Activated CD4-positive, CD25-positive, alpha-beta regulatory T cell treated with anti-CD3 and anti-CD28 coated beads, Interleukin-2, amount 50 U/mL, for 24 hours (primary cell): Measurements from ENCODE around the gene LIN7B.
A peak's percentile ranks its signal among the peaks of the same experiment; 100 is the strongest.
"Not testable (repeated sequence)": the region's sequence is repeated elsewhere in the genome, so short reads cannot be mapped to it uniquely, and the experiment has no call there.

Experiments
- ATAC-seq, 2 donors: fragments of 150-1000 bp; cut with Tn5 transposase; one replicate each; pipeline ENCODE4 v1.10.0; 2021; ENCODE audit warnings: mild to moderate bottlenecking in 1 of 2, moderate library complexity in 1 of 2

The LIN7B gene

GRCh38 chr19:49146408-49146770, 32.2 kb downstream of the LIN7B start:
- not testable (repeated sequence) for ATAC-seq

- ATAC-seq = no peak
These were observed 34.0 kb downstream of the LIN7B start for GRCh38 chr19:49148044-49148682.

- ATAC-seq = peak; percentile 50 to 66
These were observed 34.8 kb downstream of the LIN7B start for GRCh38 chr19:49148784-49149651.

GRCh38 chr19:49149652-49150105, 35.5 kb downstream of the LIN7B start:
- no peak for ATAC-seq

- no peak for ATAC-seq
These were observed 36.2 kb downstream of the LIN7B start for GRCh38 chr19:49150106-49150943.

GRCh38 chr19:49150944-49151243, 36.7 kb downstream of the LIN7B start:
- no peak for ATAC-seq

- peak in 1 of 2 donors; percentile 21 for ATAC-seq
These were observed 37.3 kb downstream of the LIN7B start for GRCh38 chr19:49151267-49152118.

- ATAC-seq = no peak
These were observed 38.0 kb downstream of the LIN7B start for GRCh38 chr19:49152119-49152550.

GRCh38 chr19:49153167-49153809, 39.1 kb downstream of the LIN7B start:
- ATAC-seq = no peak

GRCh38 chr19:49154279-49154678, 40.1 kb downstream of the LIN7B start:
- ATAC-seq = no peak

- no peak for ATAC-seq
These were observed 41.0 kb downstream of the LIN7B start, which contains the start of gene HRC for GRCh38 chr19:49155005-49155819. Gene HRC (minus strand): TSS chr19:49155396. CDS start chr19:49155237, 159 bp downstream.

GRCh38 chr19:49155820-49156346, 41.7 kb downstream of the LIN7B start:
- no peak for ATAC-seq

GRCh38 chr19:49157445-49158224, 43.5 kb downstream of the LIN7B start, which contains the start of gene TRPM4:
Gene TRPM4 (plus strand): TSS chr19:49157792. CDS start chr19:49157867, 75 bp downstream.
- ATAC-seq = peak in 1 of 2 donors; percentile 46

GRCh38 chr19:49160450-49161189, 46.5 kb downstream of the LIN7B start:
- ATAC-seq = no peak

- no peak for ATAC-seq
These were observed 47.8 kb downstream of the LIN7B start for GRCh38 chr19:49161987-49162386.

- no peak for ATAC-seq
These were observed 51.1 kb downstream of the LIN7B start for GRCh38 chr19:49165111-49165750.

- ATAC-seq = no peak
These were observed 51.7 kb downstream of the LIN7B start for GRCh38 chr19:49165865-49166301.

GRCh38 chr19:49167857-49168409, 53.8 kb downstream of the LIN7B start:
- ATAC-seq = no peak
